HG03108 (cell line): ENCODE results near the gene SUGCT.

Experiments
- ATAC-seq: cut with Tn5 transposase; IDR thresholded peaks from one replicate; pipeline ENCODE4 v1.9.1; 2021; ENCODE audit warnings: moderate library complexity; ENCODE audit not compliant: unreplicated experiment

The SUGCT gene

GRCh38 chr7:40315277-40315676 is 180.5 kb downstream of the SUGCT start:
- no peak for ATAC-seq

- no peak for ATAC-seq
These were observed 181.4 kb downstream of the SUGCT start for GRCh38 chr7:40316176-40316575.

GRCh38 chr7:40324914-40325313 is 190.1 kb downstream of the SUGCT start:
- ATAC-seq = no peak

GRCh38 chr7:40327113-40327512 is 192.3 kb downstream of the SUGCT start:
- ATAC-seq = no peak

GRCh38 chr7:40327873-40328272 is 193.1 kb downstream of the SUGCT start:
- no peak for ATAC-seq

- no peak for ATAC-seq
These were observed 194.9 kb downstream of the SUGCT start for GRCh38 chr7:40329601-40330153.

- ATAC-seq = no peak
These were observed 195.6 kb downstream of the SUGCT start for GRCh38 chr7:40330408-40330807.

GRCh38 chr7:40331915-40332314 is 197.1 kb downstream of the SUGCT start:
- no peak for ATAC-seq

- ATAC-seq = no peak
These were observed 197.7 kb downstream of the SUGCT start for GRCh38 chr7:40332516-40332915.

GRCh38 chr7:40341836-40342235 is 207.0 kb downstream of the SUGCT start:
- ATAC-seq = no peak

GRCh38 chr7:40346554-40346953 is 211.7 kb downstream of the SUGCT start:
- no peak for ATAC-seq

GRCh38 chr7:40348126-40348728 is 213.4 kb downstream of the SUGCT start:
- no peak for ATAC-seq

- ATAC-seq = no peak
These were observed 215.3 kb downstream of the SUGCT start for GRCh38 chr7:40350100-40350499.

- ATAC-seq = no peak
These were observed 219.9 kb downstream of the SUGCT start for GRCh38 chr7:40354711-40355110.

- no peak for ATAC-seq
These were observed 221.5 kb downstream of the SUGCT start for GRCh38 chr7:40356312-40356711.

GRCh38 chr7:40356871-40357709 is 222.3 kb downstream of the SUGCT start:
- ATAC-seq = no peak

GRCh38 chr7:40369641-40370277 is 235.0 kb downstream of the SUGCT start:
- ATAC-seq = no peak

GRCh38 chr7:40371806-40372440 is 237.1 kb downstream of the SUGCT start:
- no peak for ATAC-seq

- ATAC-seq = no peak
These were observed 239.8 kb downstream of the SUGCT start for GRCh38 chr7:40374575-40374974.

- no peak for ATAC-seq
These were observed 245.3 kb downstream of the SUGCT start for GRCh38 chr7:40380111-40380510.

GRCh38 chr7:40382145-40382544 is 247.3 kb downstream of the SUGCT start:
- ATAC-seq = no peak
